ENCODE measurements around the gene KCNN1.

DNA sequence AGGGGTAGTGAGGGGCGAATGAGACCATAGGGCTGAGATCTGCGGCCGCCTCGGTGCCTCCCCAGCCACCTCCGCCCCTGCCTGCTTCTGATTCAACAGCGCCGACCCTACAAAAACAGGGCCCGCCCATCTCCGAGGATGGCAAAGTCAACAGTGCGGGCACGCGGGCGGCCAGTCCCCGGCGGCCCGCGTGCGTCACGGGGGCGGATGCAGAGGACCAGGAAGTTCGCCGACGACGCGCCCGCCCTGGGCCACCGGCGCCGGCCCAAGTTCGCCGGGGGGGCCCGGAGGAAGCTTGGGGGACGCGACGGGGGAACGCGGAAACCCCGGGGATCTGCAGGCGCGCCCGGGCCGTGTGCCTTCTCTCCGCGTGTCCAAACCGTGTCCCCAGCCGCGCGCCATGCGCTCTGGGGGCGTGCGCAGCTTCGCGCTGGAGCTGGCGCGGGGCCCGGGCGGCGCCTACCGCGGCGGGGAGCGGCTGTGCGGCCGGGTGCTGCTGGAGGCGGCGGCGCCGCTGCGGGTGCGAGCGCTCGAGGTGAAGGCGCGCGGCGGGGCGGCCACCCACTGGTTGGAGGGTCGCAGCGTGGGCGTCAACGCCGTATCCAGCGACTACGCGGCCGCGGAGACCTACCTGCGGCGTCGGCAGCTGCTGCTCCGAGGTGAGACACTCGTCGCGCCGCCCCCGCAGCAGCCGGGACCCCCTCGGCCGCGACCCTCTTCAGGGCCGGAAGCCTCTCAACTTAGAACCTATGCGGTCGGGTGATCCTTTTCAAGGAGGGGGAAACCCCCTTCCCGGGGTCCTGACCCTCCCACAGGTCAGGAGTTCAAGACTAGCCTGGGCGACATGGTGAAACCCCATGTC, 34.2 kb downstream of the KCNN1 start:
- TF ChIP-seq, protein P1, sequence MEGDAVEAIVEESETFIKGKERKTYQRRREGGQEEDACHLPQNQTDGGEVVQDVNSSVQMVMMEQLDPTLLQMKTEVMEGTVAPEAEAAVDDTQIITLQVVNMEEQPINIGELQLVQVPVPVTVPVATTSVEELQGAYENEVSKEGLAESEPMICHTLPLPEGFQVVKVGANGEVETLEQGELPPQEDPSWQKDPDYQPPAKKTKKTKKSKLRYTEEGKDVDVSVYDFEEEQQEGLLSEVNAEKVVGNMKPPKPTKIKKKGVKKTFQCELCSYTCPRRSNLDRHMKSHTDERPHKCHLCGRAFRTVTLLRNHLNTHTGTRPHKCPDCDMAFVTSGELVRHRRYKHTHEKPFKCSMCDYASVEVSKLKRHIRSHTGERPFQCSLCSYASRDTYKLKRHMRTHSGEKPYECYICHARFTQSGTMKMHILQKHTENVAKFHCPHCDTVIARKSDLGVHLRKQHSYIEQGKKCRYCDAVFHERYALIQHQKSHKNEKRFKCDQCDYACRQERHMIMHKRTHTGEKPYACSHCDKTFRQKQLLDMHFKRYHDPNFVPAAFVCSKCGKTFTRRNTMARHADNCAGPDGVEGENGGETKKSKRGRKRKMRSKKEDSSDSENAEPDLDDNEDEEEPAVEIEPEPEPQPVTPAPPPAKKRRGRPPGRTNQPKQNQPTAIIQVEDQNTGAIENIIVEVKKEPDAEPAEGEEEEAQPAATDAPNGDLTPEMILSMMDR (IDR thresholded peaks at IDR 0.05; ENCODE audit: low read length) = no peak
- no peak for TF ChIP-seq EZH2 (IDR thresholded peaks at IDR 0.05; ENCODE audit: borderline replicate concordance, low read length)
